Smooth muscle cell (in vitro differentiated cells): ENCODE results near the gene SLC12A2. TPM values are rescaled to one million over a fixed set of nuclear protein-coding genes. Genes with fewer than 3 reads are reported as not detected.

Experiments
- DNase-seq: peaks from one replicate; lab custom pipeline; 2025; ENCODE audit not compliant: unreplicated experiment; lab: John Stamatoyannopoulos, UW
- H2AFZ ChIP-seq: fragments of 200-600 bp; sonication (generic); 2 replicates; pipeline ENCODE4 v1.6.0; 2016; ENCODE audit warnings: antibody characterized with exemption, low read depth, mild to moderate bottlenecking
- H3F3A ChIP-seq: fragments of 200-600 bp; sonication (generic); 2 replicates; pipeline ENCODE4 v1.6.0; 2017; ENCODE audit warnings: antibody characterized with exemption, low read depth
- H3K27ac ChIP-seq: fragments of 200-600 bp; sonication (generic); 2 replicates; pipeline ENCODE4 v1.5.1; 2016; ENCODE audit warnings: low read depth, mild to moderate bottlenecking
- H3K27me3 ChIP-seq: fragments of 200-600 bp; sonication (generic); 2 replicates; pipeline ENCODE4 v1.6.1; 2016; ENCODE audit warnings: low read depth, mild to moderate bottlenecking
- H3K36me3 ChIP-seq: fragments of 200-600 bp; sonication (generic); 2 replicates; pipeline ENCODE4 v1.5.1; 2016; ENCODE audit warnings: low read depth
- H3K4me1 ChIP-seq: fragments of 200-600 bp; sonication (generic); 2 replicates; pipeline ENCODE4 v1.5.1; 2016; ENCODE audit warnings: low read depth
- H3K4me2 ChIP-seq: fragments of 200-600 bp; sonication (generic); 2 replicates; pipeline ENCODE4 v1.6.0; 2016; ENCODE audit warnings: mild to moderate bottlenecking
- H3K4me3 ChIP-seq: fragments of 200-600 bp; sonication (generic); 2 replicates; pipeline ENCODE4 v1.5.1; 2016; ENCODE audit warnings: mild to moderate bottlenecking
- H3K79me2 ChIP-seq: fragments of 200-600 bp; sonication (generic); 2 replicates; pipeline ENCODE4 v1.6.0; 2016; ENCODE audit warnings: low read depth, mild to moderate bottlenecking
- H3K9ac ChIP-seq: fragments of 200-600 bp; sonication (generic); 2 replicates; pipeline ENCODE4 v1.6.0; 2016; ENCODE audit warnings: low read depth
- H3K9me3 ChIP-seq: fragments of 200-600 bp; sonication (generic); replicated peaks from 2 replicates; pipeline ENCODE4 v1.5.1; 2016; ENCODE audit warnings: low read depth
- H4K20me1 ChIP-seq: fragments of 200-600 bp; sonication (generic); 2 replicates; pipeline ENCODE4 v1.6.0; 2016; ENCODE audit warnings: low read depth
- WGBS: methylation state at CpG from one replicate; pipeline ENCODE4 v1.1.7; 2016; ENCODE audit warnings: low lambda C conversion rate; 5-methylcytosine and 5-hydroxymethylcytosine counted together
- polyA plus RNA-seq: library from polyadenylated mRNA; unstranded; fragments of >200 nt; fragmentation: Nextera tagmentation; extraction: Ambion mirVana; gene quantifications from 2 replicates; pipeline ENCODE4 v1.2.1, GENCODE V29; 2016
- total RNA-seq: library from RNA; depleted of rRNA; stranded (reverse); fragments of >200 nt; gene quantifications from 2 replicates; pipeline ENCODE4 v1.2.3, GENCODE V29; 2014
- TF ChIP-seq, protein P1 (sequence below): fragments of 200-600 bp; sonication (generic); IDR thresholded peaks from 2 replicates; pipeline ENCODE4 v1.5.1; 2017; ENCODE audit warnings: borderline replicate concordance, mild to moderate bottlenecking, antibody characterized with exemption; ENCODE audit not compliant: insufficient read depth, poor library complexity, severe bottlenecking

SLC12A2 gene
- total and polyA plus RNA-seq, 2 experiments from 2014 or later: 5.5 to 17.2 TPM

DNA sequence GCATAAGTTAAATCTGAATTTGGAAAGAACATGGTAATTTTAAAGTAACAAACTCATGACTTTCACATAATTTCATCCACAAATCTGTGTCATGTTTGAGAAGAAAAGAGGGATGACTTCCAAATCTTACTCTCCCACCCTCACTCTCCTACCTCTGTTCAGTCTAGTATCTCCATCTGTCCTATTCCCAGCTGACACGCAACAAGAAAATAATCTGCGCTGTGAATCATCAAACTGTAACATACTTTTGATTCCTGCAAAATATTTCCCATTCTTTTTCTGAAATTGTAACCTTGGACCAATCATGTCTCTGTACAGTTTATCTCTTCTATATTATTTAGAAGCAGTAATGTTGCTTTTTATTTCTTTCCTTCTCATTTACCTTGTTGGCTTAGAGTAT lies 91.4 kb downstream of the SLC12A2 start:
- Histone ChIP-seq H3K9me3 (no peaks in the 10 kb centered on the region), H3F3A (no peaks in the 10 kb centered on the region), H3K36me3 (no peaks in the 10 kb centered on the region), H3K9ac (no peak overlapping the region), H3K4me2 (no peak overlapping the region), H2AFZ (no peak overlapping the region), H3K27ac (no peak overlapping the region), H3K27me3 (no peaks in the 10 kb centered on the region), H4K20me1 (no peaks in the 10 kb centered on the region), H3K4me1 (no peaks in the 10 kb centered on the region), H3K79me2 (no peaks in the 10 kb centered on the region), H3K4me3 (no peak overlapping the region)
- TF ChIP-seq, protein P1, sequence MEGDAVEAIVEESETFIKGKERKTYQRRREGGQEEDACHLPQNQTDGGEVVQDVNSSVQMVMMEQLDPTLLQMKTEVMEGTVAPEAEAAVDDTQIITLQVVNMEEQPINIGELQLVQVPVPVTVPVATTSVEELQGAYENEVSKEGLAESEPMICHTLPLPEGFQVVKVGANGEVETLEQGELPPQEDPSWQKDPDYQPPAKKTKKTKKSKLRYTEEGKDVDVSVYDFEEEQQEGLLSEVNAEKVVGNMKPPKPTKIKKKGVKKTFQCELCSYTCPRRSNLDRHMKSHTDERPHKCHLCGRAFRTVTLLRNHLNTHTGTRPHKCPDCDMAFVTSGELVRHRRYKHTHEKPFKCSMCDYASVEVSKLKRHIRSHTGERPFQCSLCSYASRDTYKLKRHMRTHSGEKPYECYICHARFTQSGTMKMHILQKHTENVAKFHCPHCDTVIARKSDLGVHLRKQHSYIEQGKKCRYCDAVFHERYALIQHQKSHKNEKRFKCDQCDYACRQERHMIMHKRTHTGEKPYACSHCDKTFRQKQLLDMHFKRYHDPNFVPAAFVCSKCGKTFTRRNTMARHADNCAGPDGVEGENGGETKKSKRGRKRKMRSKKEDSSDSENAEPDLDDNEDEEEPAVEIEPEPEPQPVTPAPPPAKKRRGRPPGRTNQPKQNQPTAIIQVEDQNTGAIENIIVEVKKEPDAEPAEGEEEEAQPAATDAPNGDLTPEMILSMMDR: no peak
- 84% methylated on average over 2 of the region's 2 CpGs for WGBS
- DNase-seq: no peak

DNA sequence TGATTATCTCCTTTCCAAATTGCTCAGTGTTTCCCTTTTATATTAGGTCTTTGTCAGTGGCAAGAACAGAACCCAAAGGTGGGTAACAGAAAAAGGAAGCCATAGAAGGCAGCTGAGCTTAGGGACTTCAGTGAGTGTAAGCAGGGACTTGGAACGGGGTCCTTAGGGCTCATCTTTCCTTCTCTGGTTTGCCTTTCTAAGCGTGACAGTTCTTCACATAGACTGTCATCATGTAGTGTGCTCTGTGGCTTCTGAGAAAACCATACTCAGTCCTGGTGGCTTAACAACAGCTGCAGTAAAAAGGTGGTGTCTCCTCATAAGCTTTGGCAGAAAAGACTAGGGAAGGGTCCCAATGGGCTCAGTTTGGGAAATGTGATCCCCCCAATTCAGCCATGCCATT lies 108.8 kb downstream of the SLC12A2 start:
- H4K20me1 ChIP-seq: no peaks in the 10 kb centered on the region
- no peak for DNase-seq
- no peak overlapping the region for H3K4me3 ChIP-seq
- peaks cover under 1% of the 10 kb centered on the region for H3F3A ChIP-seq
- H3K27me3 ChIP-seq: no peaks in the 10 kb centered on the region
- H3K9ac ChIP-seq: no peak overlapping the region
- TF ChIP-seq, protein P1: no peak
- H3K4me1 ChIP-seq: no peaks in the 10 kb centered on the region
- no peak overlapping the region for H3K27ac ChIP-seq
- H3K9me3 ChIP-seq: no peaks in the 10 kb centered on the region
- WGBS: 88% methylated on average over 2 of the region's 2 CpGs
- H3K36me3 ChIP-seq: peaks cover 8% of the 10 kb centered on the region
- H2AFZ ChIP-seq: no peak overlapping the region
- no peak overlapping the region for H3K4me2 ChIP-seq
- H3K79me2 ChIP-seq: no peaks in the 10 kb centered on the region

DNA sequence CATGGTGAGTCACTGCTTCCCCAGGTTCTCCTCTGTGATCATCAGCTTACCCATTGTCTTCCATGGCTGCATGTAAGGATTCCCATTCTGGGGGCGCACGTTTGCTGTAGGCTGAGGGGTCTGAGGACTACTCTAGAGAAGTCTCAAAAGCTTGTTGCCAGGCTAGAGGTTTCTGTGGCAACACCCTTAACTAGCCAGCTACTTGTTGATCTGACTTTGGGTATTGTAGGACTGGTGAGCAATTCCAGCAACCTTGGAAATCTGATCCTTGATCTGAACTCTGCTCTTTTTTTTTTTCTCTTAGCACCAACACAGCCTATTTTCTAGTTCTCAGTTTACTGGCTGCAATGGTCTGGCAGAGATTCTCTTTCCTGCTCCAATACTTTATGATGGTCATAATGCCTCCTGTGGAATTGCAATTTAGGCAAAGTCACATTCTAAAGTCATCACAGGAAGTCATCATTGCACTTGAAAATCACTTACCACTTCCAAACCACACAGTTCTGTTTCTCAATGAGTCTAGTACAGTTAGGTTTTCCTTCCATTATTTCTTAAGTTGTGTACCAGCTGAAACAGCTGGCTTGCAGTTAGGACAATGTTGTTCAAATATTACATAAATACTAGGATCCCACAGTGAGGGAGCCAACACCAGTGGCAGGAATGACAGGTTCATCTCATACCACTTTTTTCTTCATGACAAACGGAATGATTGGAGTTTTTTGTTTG lies 110.3 kb downstream of the SLC12A2 start:
- TF ChIP-seq, protein P1: no peak
- Histone ChIP-seq H3K9me3 (no peaks in the 10 kb centered on the region), H3K27ac (no peak overlapping the region), H3K4me3 (no peak overlapping the region), H3K4me2 (no peak overlapping the region), H3K27me3 (no peaks in the 10 kb centered on the region), H3K9ac (no peak overlapping the region), H4K20me1 (no peaks in the 10 kb centered on the region), H3K4me1 (no peaks in the 10 kb centered on the region), H3F3A (peaks cover 7% of the 10 kb centered on the region), H3K36me3 (peaks cover 3% of the 10 kb centered on the region), H3K79me2 (no peaks in the 10 kb centered on the region), H2AFZ (no peak overlapping the region)
- no peak for DNase-seq
- WGBS: 93% methylated on average over 3 of the region's 3 CpGs

DNA sequence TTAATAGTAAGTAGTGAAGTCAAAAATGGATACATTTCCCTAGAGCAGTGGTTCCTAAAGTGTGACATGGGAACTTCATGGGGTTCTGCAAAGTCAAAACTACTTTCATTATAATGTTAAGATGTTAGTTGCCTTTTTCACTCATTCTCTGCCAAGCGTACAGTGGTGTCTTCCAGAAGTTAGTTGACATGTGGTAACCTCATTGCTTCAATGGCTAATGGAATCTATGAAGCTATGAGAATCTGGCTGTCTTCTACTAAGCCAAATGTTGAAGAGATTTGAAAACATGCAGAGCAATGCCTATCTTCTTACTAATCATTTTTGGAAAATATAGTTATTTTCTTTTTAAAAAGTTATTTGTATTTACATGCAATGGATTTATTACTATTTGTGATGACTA lies 111.8 kb downstream of the SLC12A2 start:
- Histone ChIP-seq H3K9me3 (no peaks in the 10 kb centered on the region), H3K9ac (no peak overlapping the region), H3F3A (peaks cover 7% of the 10 kb centered on the region), H2AFZ (no peak overlapping the region), H3K79me2 (no peaks in the 10 kb centered on the region), H3K4me1 (no peaks in the 10 kb centered on the region), H3K27me3 (no peaks in the 10 kb centered on the region), H3K36me3 (no peaks in the 10 kb centered on the region), H3K4me3 (no peak overlapping the region), H4K20me1 (no peaks in the 10 kb centered on the region), H3K27ac (no peak overlapping the region), H3K4me2 (no peak overlapping the region)
- DNase-seq: no peak
- TF ChIP-seq, protein P1: no peak
- WGBS: 91% methylated on average over 1 of the region's 1 CpG
